Measurements from ENCODE around the gene ITK.

- TF ChIP-seq CTCF (conservative IDR thresholded peaks at IDR 0.05; ENCODE audit: low read length) (no peak), EZH2phosphoT487 (IDR thresholded peaks at IDR 0.05; ENCODE audit: borderline replicate concordance) (no peak)
Observed at GRCh38 chr5:157166214-157167213, 14.1 kb upstream of the ITK start, which contains the start of gene GARIN3.

Data from Loucy (cell line).